Islet precursor cell (in vitro differentiated cells): Measurements from ENCODE around the gene EXD3.
"Not testable (repeated sequence)": the region's sequence is repeated elsewhere in the genome, so short reads cannot be mapped to it uniquely, and the experiment has no call there.

Experiments
- DNase-seq: peaks from one replicate; pipeline ENCODE4 v3.0.0-alpha.2; 2018

EXD3 gene

GRCh38 chr9:137430723-137431415 is 7.9 kb upstream of the EXD3 start:
- DNase-seq = no peak

GRCh38 chr9:137429974-137430722 is 7.2 kb upstream of the EXD3 start:
- DNase-seq = no peak

GRCh38 chr9:137429546-137429890 is 6.6 kb upstream of the EXD3 start:
- DNase-seq = no peak

- DNase-seq = no peak
Observed at GRCh38 chr9:137428841-137429545, 6.0 kb upstream of the EXD3 start.

- DNase-seq = no peak
Observed at GRCh38 chr9:137428311-137428630, 5.3 kb upstream of the EXD3 start.

- no peak for DNase-seq
Observed at GRCh38 chr9:137427454-137428310, 4.7 kb upstream of the EXD3 start.

GRCh38 chr9:137426018-137426681 is 3.2 kb upstream of the EXD3 start:
- no peak for DNase-seq

- DNase-seq = no peak
Observed at GRCh38 chr9:137423514-137424291, 741 bp upstream of the EXD3 start.

GRCh38 chr9:137421838-137422603 is 941 bp downstream of the EXD3 start:
- DNase-seq = no peak

GRCh38 chr9:137417161-137418021 is 5.6 kb downstream of the EXD3 start:
- no peak for DNase-seq

GRCh38 chr9:137416563-137417151 is 6.3 kb downstream of the EXD3 start:
- DNase-seq = peak; percentile 43

GRCh38 chr9:137416006-137416562 is 6.9 kb downstream of the EXD3 start:
- peak; percentile 46 for DNase-seq

GRCh38 chr9:137415451-137415850 is 7.5 kb downstream of the EXD3 start:
- no peak for DNase-seq

- DNase-seq = no peak
Observed at GRCh38 chr9:137412431-137412830, 10.5 kb downstream of the EXD3 start.

- DNase-seq = no peak
Observed at GRCh38 chr9:137411645-137412380, 11.1 kb downstream of the EXD3 start.

- DNase-seq = no peak
Observed at GRCh38 chr9:137411260-137411644, 11.7 kb downstream of the EXD3 start.

GRCh38 chr9:137410891-137411249 is 12.1 kb downstream of the EXD3 start:
- DNase-seq = no peak

- DNase-seq = not testable (repeated sequence)
Observed at GRCh38 chr9:137410236-137410890, 12.6 kb downstream of the EXD3 start.
